IMR-90 (cell line): ENCODE results near the gene TRAF3. TPM values are rescaled to one million over a fixed set of nuclear protein-coding genes. Genes with fewer than 3 reads are reported as not detected.

Source experiments
- ATAC-seq: fragments of 200-7000 bp; cut with Tn5 transposase; 2 replicates; pipeline ENCODE4 v1.9.1; 2020; ENCODE audit warnings: low read depth, mild to moderate bottlenecking, moderate library complexity
- BruUV-seq: library from RNA; stranded (reverse); fragments of 400-500 nt; replicated peaks from 2 replicates; lab custom pipeline; 2021; lab: Mats Ljungman, UMichigan
- CTCF ChIA-PET: fragments of 300-600 bp; formaldehyde crosslinking; extraction: SDS; loops from one replicate; lab custom pipeline; 2021; ENCODE audit warnings: antibody characterized with exemption; lab: Yijun Ruan, JAX
- POLR2A ChIA-PET: fragments of 300-600 bp; sonication (Branson Sonifier 250); formaldehyde crosslinking; loops from one replicate; lab custom pipeline; 2022; ENCODE audit warnings: antibody characterized with exemption; ENCODE audit not compliant: unreplicated experiment; lab: Charles Lee
- DNase-seq: peaks from one replicate; pipeline ENCODE4 v3.0.0; 2013
- H2AFZ ChIP-seq: replicated peaks from 2 replicates; pipeline ENCODE3; 2013; ENCODE audit warnings: low read length, mild to moderate bottlenecking; ENCODE audit not compliant: poor library complexity
- H2AK5ac ChIP-seq: 2 replicates; pipeline ENCODE4 v1.6.1; 2013; ENCODE audit warnings: low read depth, low read length, inconsistent platforms
- H2AK9ac ChIP-seq: replicated peaks from 2 replicates; pipeline ENCODE3; 2013; ENCODE audit warnings: mild to moderate bottlenecking, low read depth, low read length, moderate library complexity; ENCODE audit not compliant: poor library complexity
- H2BK120ac ChIP-seq: 2 replicates; pipeline ENCODE4 v1.6.1; 2013; ENCODE audit warnings: low read depth, low read length, inconsistent platforms
- H2BK15ac ChIP-seq: 3 replicates; pipeline ENCODE4 v1.6.1; 2013; ENCODE audit warnings: low read depth, low read length, inconsistent platforms
- H2BK20ac ChIP-seq: 2 replicates; pipeline ENCODE4 v1.6.1; 2013; ENCODE audit warnings: low read depth, mild to moderate bottlenecking, inconsistent platforms, low read length, moderate library complexity
- H2BK5ac ChIP-seq: 2 replicates; pipeline ENCODE4 v1.6.1; 2013; ENCODE audit warnings: mild to moderate bottlenecking, low read depth, low read length, inconsistent platforms; ENCODE audit not compliant: poor library complexity, severe bottlenecking
- H3K14ac ChIP-seq: replicated peaks from 2 replicates; pipeline ENCODE4 v1.6.1; 2013; ENCODE audit warnings: low read depth, low read length, inconsistent platforms
- H3K18ac ChIP-seq: 2 replicates; pipeline ENCODE4 v1.6.1; 2013; ENCODE audit warnings: low read depth, low read length, control low read depth
- H3K23ac ChIP-seq: 2 replicates; pipeline ENCODE4 v1.6.1; 2013; ENCODE audit warnings: low read depth, low read length, inconsistent platforms
- H3K27ac ChIP-seq: 2 replicates; pipeline ENCODE4 v1.5.1; 2013; ENCODE audit warnings: mild to moderate bottlenecking, control low read depth, low read length; ENCODE audit not compliant: insufficient read depth
- H3K27me3 ChIP-seq: 2 replicates; pipeline ENCODE4 v1.6.1; 2013; ENCODE audit warnings: low read length; ENCODE audit not compliant: control insufficient read depth, insufficient read depth
- H3K36me3 ChIP-seq: 2 replicates; pipeline ENCODE4 v1.6.1; 2013; ENCODE audit warnings: low read length, mixed read lengths; ENCODE audit not compliant: control insufficient read depth, insufficient read depth
- H3K4ac ChIP-seq: 2 replicates; pipeline ENCODE4 v1.6.1; 2013; ENCODE audit warnings: low read depth, low read length, inconsistent platforms
- H3K4me1 ChIP-seq: 2 replicates; pipeline ENCODE4 v1.6.1; 2013; ENCODE audit warnings: low read length, mixed read lengths; ENCODE audit not compliant: control insufficient read depth, insufficient read depth
- H3K4me2 ChIP-seq: 2 replicates; pipeline ENCODE4 v1.6.1; 2013; ENCODE audit warnings: low read depth, mild to moderate bottlenecking, control low read depth, low read length, moderate library complexity
- H3K4me3 ChIP-seq: 2 replicates; pipeline ENCODE4 v1.5.1; 2013; ENCODE audit warnings: low read depth, mild to moderate bottlenecking, control low read depth, low read length, moderate library complexity; ENCODE audit not compliant: insufficient read depth
- H3K56ac ChIP-seq: 2 replicates; pipeline ENCODE4 v1.6.1; 2013; ENCODE audit warnings: low read length, inconsistent platforms; ENCODE audit not compliant: insufficient read depth; ENCODE audit errors: extremely low read depth
- H3K79me1 ChIP-seq, 2 experiments: 2 replicates each; pipeline ENCODE4 v1.6.1; 2013; ENCODE audit warnings: low read length in 2 of 2, inconsistent platforms in 1 of 2, low read depth in 1 of 2
- H3K9ac ChIP-seq: 2 replicates; pipeline ENCODE4 v1.6.1; 2013; ENCODE audit warnings: low read depth, low read length, control low read depth
- H3K9me1 ChIP-seq: 2 replicates; pipeline ENCODE4 v1.6.1; 2013; ENCODE audit warnings: low read length, inconsistent platforms; ENCODE audit not compliant: insufficient read depth
- H3K9me3 ChIP-seq: 2 replicates; pipeline ENCODE4 v1.6.1; 2013; ENCODE audit warnings: low read length; ENCODE audit not compliant: control insufficient read depth, insufficient read depth
- H4K20me1 ChIP-seq: 2 replicates; pipeline ENCODE4 v1.6.1; 2013; ENCODE audit warnings: low read length, inconsistent platforms; ENCODE audit not compliant: insufficient read depth
- H4K5ac ChIP-seq: 2 replicates; pipeline ENCODE4 v1.6.1; 2013; ENCODE audit warnings: mild to moderate bottlenecking, low read depth, low read length, control low read depth
- H4K8ac ChIP-seq, 2 experiments: 2 replicates each; pipeline ENCODE4 v1.6.1; 2013; ENCODE audit warnings: low read depth in 2 of 2, low read length in 2 of 2, control low read depth in 1 of 2, inconsistent platforms in 1 of 2
- H4K91ac ChIP-seq: 2 replicates; pipeline ENCODE4 v1.6.1; 2013; ENCODE audit warnings: low read depth, low read length, inconsistent platforms; ENCODE audit not compliant: insufficient read depth
- BHLHE40 ChIP-seq: fragments of 150-350 bp; IDR thresholded peaks from 2 replicates; pipeline ENCODE4 v1.6.1; 2016; ENCODE audit warnings: mild to moderate bottlenecking, low read depth, low read length
- CEBPB ChIP-seq: IDR thresholded peaks from 2 replicates; pipeline ENCODE4 v1.6.1; 2012; ENCODE audit warnings: low read depth, low read length, improper control_type of control experiment
- CHD1 ChIP-seq: IDR thresholded peaks from 2 replicates; pipeline ENCODE4 v1.6.1; 2012; ENCODE audit warnings: low read depth, low read length, improper control_type of control experiment
- FOS ChIP-seq: fragments of 150-350 bp; IDR thresholded peaks from 2 replicates; pipeline ENCODE4 v1.6.1; 2016; ENCODE audit warnings: low read depth, low read length
- MAFK ChIP-seq: IDR thresholded peaks from 2 replicates; pipeline ENCODE4 v1.6.1; 2012; ENCODE audit warnings: low read depth, low read length, improper control_type of control experiment
- MAZ ChIP-seq: IDR thresholded peaks from 2 replicates; pipeline ENCODE4 v1.6.1; 2012; ENCODE audit warnings: low read depth, mild to moderate bottlenecking, low read length, improper control_type of control experiment, moderate library complexity, borderline replicate concordance
- MXI1 ChIP-seq: IDR thresholded peaks from 2 replicates; pipeline ENCODE4 v1.6.1; 2012; ENCODE audit warnings: low read depth, mild to moderate bottlenecking, low read length, moderate library complexity, borderline replicate concordance
- NFE2L2 ChIP-seq: fragments of 150-350 bp; IDR thresholded peaks from 2 replicates; pipeline ENCODE4 v1.6.1; 2016; ENCODE audit warnings: low read depth, mild to moderate bottlenecking, low read length
- POLR2A ChIP-seq: IDR thresholded peaks from 2 replicates; pipeline ENCODE4 v1.6.1; 2012; ENCODE audit warnings: mild to moderate bottlenecking, low read depth, low read length
- RAD21 ChIP-seq: IDR thresholded peaks from 2 replicates; pipeline ENCODE4 v1.6.1; 2012; ENCODE audit warnings: low read length, improper control_type of control experiment
- RCOR1 ChIP-seq: IDR thresholded peaks from 2 replicates; pipeline ENCODE4 v1.6.1; 2012; ENCODE audit warnings: mild to moderate bottlenecking, low read length, improper control_type of control experiment; ENCODE audit not compliant: insufficient replicate concordance
- RFX5 ChIP-seq: IDR thresholded peaks from 2 replicates; pipeline ENCODE4 v1.8.0; 2012; ENCODE audit warnings: low read depth, mild to moderate bottlenecking, low read length, moderate library complexity
- WGBS, 2 experiments: methylation state at CpG; one replicate each; pipeline versions ENCODE4 v1.1.5 to v1.1.7; 2013; ENCODE audit warnings: missing lambda C conversion rate in 2 of 2; ENCODE audit not compliant: insufficient read length in 1 of 2; ENCODE audit errors: extremely low coverage in 2 of 2; 5-methylcytosine and 5-hydroxymethylcytosine counted together
- dilution Hi-C: fragments of 300-500 bp; cut with HindIII; formaldehyde crosslinking; loops from one replicate; pipeline ENCODE4 v1.14.3; 2018; ENCODE audit warnings: low sequenced_read_pairs; ENCODE audit not compliant: unreplicated experiment
- in situ Hi-C: fragments of 300-500 bp; cut with MboI; formaldehyde crosslinking; loops from 3 replicates; pipeline ENCODE4 v1.14.3; 2019; ENCODE audit warnings: low sequenced_read_pairs, inconsistent platforms, mixed read lengths
- intact Hi-C: fragments of 100-400 bp; cut with micrococcal nuclease; formaldehyde crosslinking; loops from 2 replicates; pipeline ENCODE4 v1.10.0; 2022
- polyA plus RNA-seq, 3 experiments: library from polyadenylated mRNA; depleted of rRNA; stranded (reverse); fragments of >200 nt; gene quantifications; 2 replicates each; pipeline ENCODE4 v1.2.3, GENCODE V29; 2012; ENCODE audit warnings: low replicate concordance in 1 of 3
- total RNA-seq: library from RNA; depleted of rRNA; stranded (reverse); fragments of >200 nt; gene quantifications from 2 replicates; pipeline ENCODE4 v1.2.3, GENCODE V29; 2012
- TF ChIP-seq, protein P1 (sequence below): conservative IDR thresholded peaks from 2 replicates; pipeline ENCODE4 v1.5.1; 2012; ENCODE audit warnings: mild to moderate bottlenecking, low read depth, low read length, improper control_type of control experiment

The TRAF3 gene
- total and polyA plus RNA-seq, 2 of the 4 experiments (the other 2 are of a cell fraction), result 21.2 to 25.3 TPM

DNA sequence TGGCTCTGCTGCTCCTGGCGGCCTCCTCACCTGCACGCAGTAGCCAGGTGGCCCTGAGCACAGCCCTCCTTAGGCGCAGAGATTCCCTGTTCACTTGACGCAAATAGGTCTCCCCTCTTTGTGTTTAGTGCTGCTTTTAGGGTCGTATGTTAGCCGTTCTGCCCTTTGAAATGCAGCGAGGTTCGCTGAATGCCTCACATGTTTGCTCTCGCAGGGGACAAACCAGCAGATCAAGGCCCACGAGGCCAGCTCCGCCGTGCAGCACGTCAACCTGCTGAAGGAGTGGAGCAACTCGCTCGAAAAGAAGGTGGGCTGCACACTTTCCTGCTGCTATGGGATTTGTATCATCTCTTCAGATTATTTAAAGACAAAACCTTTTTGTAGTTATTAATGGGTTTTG lies 113.9 kb downstream of the TRAF3 start:
- peaks cover 10% of the 10 kb centered on the region for H3K9me1 ChIP-seq
- no peak overlapping the region for H3K4me2 ChIP-seq
- no peak overlapping the region for H2AFZ ChIP-seq
- H3K23ac ChIP-seq, result no peak overlapping the region
- peaks cover 14% of the 10 kb centered on the region; the same call in 1 of the 2 replicates for H4K20me1 ChIP-seq
- H3K9me3 ChIP-seq, result no peaks in the 10 kb centered on the region
- H3K4me1 ChIP-seq, result peaks cover 4% of the 10 kb centered on the region; the same call in 1 of the 2 replicates
- no peak overlapping the region for H3K18ac ChIP-seq
- in situ Hi-C loops, result loop anchor here (10.0 kb wide), 1 partner anchor 106 kb away; no protein-coding TSS in a partner anchor
- BruUV-seq, result no TSS peak
- no peak overlapping the region for H2BK5ac ChIP-seq
- WGBS, 2 experiments, result 80% methylated on average over 6 of the region's 15 CpGs; no CpG with 5 or more reads in 1 of the 2 experiments
- peaks cover 0 to 10% of the 10 kb centered on the region in 2 experiments; a peak in 1 of 4 replicates for H3K79me1 ChIP-seq
- no peak overlapping the region for H4K5ac ChIP-seq
- no peak overlapping the region for H3K9ac ChIP-seq
- H3K14ac ChIP-seq, result no peak overlapping the region
- ATAC-seq (no peak), DNase-seq (no peak)
- H3K4me3 ChIP-seq, result no peak overlapping the region
- H3K56ac ChIP-seq, result no peak overlapping the region
- CTCF ChIA-PET, result no interaction called here
- no peak overlapping the region for H3K4ac ChIP-seq
- intact Hi-C loops, result loop anchor here (5.0 kb wide), 1 partner anchor 94 kb away; no protein-coding TSS in a partner anchor
- TF ChIP-seq MXI1 (no peak), BHLHE40 (no peak), RAD21 (no peak), RFX5 (no peak), CHD1 (no peak), MAZ (no peak), POLR2A (no peak), MAFK (no peak), NFE2L2 (no peak), CEBPB (no peak), FOS (no peak), RCOR1 (no peak)
- TF ChIP-seq, protein P1, sequence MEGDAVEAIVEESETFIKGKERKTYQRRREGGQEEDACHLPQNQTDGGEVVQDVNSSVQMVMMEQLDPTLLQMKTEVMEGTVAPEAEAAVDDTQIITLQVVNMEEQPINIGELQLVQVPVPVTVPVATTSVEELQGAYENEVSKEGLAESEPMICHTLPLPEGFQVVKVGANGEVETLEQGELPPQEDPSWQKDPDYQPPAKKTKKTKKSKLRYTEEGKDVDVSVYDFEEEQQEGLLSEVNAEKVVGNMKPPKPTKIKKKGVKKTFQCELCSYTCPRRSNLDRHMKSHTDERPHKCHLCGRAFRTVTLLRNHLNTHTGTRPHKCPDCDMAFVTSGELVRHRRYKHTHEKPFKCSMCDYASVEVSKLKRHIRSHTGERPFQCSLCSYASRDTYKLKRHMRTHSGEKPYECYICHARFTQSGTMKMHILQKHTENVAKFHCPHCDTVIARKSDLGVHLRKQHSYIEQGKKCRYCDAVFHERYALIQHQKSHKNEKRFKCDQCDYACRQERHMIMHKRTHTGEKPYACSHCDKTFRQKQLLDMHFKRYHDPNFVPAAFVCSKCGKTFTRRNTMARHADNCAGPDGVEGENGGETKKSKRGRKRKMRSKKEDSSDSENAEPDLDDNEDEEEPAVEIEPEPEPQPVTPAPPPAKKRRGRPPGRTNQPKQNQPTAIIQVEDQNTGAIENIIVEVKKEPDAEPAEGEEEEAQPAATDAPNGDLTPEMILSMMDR, result no peak
- H3K36me3 ChIP-seq, result peaks cover 17% of the 10 kb centered on the region
- no peak overlapping the region for H2BK120ac ChIP-seq
- no peak overlapping the region for H2AK9ac ChIP-seq
- H2AK5ac ChIP-seq, result peak overlapping the region; percentile 43
- H2BK20ac ChIP-seq, result no peak overlapping the region
- dilution Hi-C loops, result no loop called here
- H2BK15ac ChIP-seq, result no peak overlapping the region
- H3K27ac ChIP-seq, result no peak overlapping the region
- no peaks in the 10 kb centered on the region for H3K27me3 ChIP-seq
- no peak overlapping the region for H4K8ac ChIP-seq
- no peak overlapping the region for H4K91ac ChIP-seq
- POLR2A ChIA-PET, result no interaction called here
